ENCODE data around the gene DOCK4.

Gene DOCK4

DNA sequence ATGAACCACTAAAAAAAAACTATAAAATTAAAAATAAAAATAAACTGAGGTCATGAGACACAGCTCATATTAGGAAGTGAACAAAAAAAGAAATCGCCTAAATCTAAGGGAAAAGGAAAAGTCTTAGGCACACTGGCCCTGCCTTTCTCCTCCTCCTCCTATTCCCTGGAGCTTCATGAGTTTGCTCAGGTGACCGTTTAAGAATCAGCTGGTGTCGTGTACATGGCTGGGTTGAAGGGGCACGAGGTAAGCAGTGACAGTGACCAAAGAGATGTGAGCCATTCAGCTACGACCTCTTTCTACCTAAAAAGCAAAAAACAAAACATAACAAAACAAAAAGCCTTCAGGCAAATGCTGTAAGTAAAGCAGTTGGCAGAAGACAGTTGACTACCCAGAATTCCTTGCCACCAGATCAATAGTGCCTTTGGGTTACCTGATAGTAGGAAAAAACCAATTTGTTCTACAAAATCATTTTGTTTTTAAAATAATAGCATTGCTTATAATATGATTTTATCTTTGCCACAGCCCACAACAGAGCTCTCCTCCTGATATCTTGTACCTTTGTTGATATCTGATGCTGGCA, 135.4 kb downstream of the DOCK4 start:
- DNase-seq = no peak

DNA sequence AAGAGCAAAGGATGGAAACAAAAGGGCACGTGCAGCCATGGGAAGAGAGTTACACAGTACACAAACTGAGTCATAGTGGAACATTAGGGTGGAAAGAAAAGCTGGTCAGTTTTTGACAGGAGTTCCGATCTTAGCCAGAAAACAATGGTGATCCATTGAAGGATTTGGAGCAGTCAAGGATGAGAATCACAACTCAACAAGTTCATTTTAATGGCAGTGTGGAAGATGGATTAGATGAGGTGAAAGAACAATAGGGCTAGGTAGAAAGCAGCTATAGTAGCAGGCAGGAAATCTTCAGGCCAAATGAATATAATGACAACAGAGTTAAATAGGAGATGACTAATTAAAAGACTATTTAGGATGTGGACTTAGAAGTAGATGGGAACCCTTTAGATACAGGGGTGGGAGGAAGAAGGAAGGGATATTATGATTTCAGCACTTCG, 136.3 kb downstream of the DOCK4 start:
- DNase-seq = no peak

DNA sequence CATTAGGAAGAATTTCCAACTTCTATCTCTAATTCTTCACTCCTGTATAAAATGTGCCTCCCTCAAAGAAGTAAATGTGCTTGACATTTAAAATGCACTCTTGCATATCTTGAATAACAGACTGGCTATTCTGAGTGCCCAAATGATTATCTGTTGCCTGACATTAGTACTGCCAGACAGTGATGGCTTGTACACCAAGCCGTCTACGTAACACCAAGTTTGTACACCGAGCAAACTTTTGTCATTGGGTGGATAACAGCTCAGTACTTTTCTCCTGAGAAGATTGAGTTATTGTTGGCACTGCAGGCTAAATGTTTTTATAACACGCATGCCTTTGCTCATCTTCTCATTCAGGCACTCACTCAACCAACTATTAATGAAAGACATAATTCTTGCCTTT, 137.2 kb downstream of the DOCK4 start:
- DNase-seq = no peak

DNA sequence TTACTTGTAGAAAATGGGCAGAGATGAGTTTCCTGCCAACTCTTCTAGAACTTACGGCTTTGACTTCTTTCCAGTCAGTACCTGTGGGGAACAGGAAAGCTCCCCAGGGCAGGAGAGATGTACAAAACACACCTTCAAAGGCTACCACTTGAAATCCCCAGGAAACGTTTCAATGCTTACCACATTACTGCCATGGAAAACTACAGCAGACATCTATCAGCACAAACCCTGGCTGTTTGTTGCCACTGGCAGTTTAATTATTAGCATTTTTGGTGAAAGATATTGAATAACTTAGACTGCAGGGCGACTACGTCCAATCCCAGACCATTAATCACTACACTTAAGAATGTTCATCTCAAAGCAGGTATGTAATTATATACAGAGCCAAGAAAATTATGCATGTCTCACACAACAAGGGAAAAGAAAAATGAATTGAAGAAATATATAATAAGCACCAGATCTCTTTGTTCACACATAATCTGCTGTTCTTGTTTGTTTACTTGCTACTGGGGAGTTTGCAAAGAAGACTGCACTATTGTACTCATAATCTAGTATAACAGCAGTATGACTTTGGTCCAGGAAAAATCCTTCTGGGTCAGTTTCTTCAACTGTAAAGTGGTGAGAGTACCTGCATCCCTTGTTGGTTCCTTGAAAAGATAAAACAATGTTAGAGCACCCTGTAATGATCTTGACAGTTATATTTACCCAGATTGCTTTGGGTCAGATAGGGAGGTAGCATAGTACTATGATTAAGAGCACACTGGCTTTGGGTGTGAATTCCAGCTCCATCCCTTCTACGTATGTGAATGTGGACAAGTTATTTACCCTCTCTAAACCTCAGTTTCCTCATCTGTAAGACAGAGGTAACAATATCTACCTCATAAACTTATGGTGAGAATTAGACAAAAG, 138.3 kb downstream of the DOCK4 start:
- DNase-seq = no peak

DNA sequence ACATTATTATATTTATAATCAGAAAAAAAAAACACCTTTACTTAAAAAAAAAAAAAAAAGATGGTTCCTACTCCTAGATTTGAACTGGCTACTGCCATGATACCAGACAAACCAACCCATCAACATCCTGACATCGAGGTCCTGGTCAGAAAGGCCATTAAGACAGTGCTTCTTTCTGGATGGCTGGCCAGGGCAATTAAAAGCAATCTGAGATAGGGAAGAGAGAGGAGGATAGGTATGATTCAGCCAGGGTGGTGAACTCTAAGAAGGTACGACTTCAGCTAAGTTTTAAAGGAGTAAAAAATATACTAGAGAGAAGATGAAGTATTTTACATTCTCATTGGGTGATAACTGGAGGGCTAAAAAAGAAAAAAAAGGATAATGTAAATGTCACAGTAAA, 139.0 kb downstream of the DOCK4 start:
- no peak for DNase-seq

DNA sequence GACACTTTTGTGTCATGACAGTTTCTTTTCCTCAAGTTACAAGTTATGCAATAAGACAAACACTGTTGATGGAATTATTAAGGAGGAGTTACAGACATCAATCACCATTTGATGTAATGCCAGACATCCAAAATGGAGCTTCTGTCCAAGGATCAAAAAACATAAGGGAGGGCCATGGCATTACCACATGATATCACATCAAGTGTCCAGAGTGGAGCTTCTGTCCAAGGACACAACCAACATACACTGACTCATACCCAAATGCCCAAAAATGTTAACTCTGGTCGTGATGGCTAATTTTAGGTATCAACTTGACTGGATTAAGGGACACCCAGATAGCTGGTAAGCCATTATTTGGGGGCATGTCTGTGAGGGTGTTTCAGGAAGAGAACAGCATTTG, 140.4 kb downstream of the DOCK4 start:
- no peak for DNase-seq

DNA sequence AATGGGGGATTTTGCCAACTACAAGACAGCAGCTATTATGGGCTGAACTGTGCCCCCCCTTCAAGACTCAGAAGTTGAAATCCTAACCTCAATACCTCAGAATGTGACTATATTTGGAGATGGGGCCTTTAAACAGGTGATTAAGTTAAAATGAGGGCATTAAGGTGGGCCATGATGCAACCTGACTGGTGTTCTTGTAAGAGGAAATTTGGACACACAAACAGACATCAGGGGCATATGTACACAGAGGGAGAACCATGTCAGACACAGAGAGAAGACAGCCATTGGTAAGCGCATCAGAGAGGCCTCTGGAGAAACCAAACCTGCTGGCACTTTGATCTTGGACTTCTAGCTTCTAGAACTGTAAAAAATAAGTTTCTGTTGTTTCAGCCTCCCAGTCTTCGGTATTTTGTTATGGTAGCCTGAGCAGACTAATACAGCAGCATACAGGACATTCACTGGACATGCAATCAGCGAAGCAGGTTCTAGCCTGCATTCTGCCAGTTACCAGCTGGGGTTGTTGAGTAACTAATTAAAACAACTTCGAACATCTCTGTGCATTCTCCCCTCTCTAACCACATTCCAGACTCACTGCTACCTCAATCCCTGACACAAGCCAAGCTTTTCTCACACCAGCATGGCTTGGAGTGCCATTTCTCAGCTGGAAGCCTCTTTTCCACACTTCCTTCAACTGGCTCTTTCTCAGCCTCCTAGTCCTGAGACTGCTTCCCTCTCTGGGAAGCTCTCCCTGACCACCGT, 141.4 kb downstream of the DOCK4 start:
- DNase-seq = no peak

DNA sequence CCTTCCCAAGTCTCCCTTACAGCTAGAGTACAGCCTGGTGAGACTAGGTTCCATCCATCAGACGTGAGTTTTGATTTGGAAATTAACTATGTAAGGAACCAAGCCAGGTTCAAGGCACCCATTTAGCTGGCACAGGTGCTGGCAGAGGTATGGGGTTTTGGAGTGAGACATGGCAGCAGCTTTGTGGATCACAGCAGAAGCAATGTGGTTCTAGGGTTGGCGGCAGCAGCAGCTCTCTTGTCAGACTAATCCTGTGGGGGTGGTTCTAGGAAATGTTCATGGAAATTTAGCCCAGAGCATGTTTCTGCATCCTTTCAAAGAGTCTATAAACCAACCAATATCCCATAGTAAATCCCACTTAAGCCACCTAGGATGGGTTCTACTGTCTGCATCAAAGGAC, 142.2 kb downstream of the DOCK4 start:
- no peak for DNase-seq

DNA sequence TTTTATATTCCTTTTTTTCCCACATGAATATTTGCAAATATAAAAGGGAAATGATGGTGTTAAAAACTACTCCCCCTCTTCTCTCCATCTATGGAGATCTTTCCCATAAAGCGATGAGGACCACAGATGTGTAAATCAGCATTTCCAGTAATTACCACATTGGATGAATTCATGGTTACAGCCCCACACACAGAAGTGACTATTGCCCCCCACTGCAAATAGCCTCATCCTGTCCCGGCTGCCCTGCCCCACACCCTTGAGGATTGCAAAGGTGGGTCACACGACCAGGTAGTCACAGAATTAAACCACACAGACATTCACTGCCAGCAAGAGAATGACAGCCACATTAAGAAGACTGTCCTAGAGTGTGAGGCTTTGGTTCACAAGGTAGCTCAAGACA, 145.1 kb downstream of the DOCK4 start:
- DNase-seq = no peak

DNA sequence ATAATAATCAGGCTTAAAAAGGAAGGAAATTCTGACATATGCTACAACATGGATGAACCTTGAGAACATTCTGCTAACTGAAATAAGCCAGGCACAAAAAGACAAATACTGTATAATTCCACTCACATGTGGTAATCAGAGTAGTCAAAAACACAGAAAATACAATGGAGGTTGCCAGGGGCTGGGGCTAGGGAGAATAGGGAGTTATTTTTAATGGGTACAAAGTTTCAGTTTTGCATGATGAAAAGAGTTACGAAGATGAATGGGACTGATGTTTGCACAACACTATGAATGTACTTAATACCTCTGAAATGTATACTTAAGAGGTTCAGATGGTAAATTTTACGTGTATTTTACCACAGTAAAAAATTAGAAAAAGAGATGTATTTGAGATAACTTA, 145.6 kb downstream of the DOCK4 start:
- DNase-seq = no peak

DNA sequence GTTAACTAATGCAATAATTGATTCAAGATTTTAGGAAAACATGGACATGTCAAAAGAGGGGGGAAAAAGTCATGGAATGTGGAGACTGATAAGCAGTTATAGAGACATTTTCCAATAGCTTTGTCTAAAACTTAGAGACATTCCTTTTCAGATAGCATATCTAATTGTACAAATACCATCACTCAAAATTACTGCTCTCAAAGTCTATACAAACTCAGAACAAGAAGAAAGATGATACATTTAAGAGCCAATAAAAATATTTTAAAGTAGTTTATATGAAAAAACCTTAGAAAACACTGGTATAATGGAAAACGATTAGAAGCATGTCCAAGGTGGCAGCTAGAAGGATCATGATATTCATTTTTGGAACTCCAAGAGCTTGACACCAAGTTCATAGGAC, 146.5 kb downstream of the DOCK4 start:
- DNase-seq = no peak

DNA sequence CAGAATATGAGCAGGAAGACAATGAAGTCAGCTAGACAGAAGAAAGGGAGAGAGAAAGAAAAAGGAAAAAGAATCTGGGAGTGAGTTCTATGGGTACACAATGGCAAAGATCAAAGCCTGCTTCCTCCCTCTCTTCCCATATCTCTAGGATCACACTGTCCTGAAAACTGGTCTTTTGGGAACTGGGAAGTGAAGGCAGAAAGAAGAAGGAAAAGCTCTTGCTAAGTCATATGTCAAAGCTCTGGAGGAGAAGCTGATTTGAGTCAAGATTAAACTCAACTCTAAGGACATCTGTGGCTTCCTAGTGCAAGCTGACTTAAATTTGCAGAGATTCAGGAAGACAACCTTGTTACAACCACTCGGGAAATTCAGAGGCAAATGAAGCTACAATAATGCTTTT, 147.5 kb downstream of the DOCK4 start:
- no peak for DNase-seq

DNA sequence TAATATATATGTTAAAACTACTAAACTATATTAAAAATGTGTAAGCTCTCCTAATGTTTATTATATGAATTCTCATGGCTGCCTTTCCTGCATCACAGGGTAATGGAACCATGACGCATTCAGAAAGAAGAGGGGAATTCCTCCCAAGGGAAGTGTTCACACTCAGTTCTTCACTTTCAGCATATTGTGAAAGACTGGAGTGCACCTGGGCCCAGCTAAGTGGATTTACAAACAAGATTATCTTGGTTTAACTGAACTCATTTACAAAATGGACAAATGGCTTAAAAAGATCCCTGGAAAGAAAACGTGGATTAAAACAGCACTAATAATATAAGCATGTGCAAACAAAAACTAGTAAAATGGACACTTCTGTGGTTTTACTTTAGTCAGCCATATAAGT, 149.8 kb downstream of the DOCK4 start:
- DNase-seq = no peak

DNA sequence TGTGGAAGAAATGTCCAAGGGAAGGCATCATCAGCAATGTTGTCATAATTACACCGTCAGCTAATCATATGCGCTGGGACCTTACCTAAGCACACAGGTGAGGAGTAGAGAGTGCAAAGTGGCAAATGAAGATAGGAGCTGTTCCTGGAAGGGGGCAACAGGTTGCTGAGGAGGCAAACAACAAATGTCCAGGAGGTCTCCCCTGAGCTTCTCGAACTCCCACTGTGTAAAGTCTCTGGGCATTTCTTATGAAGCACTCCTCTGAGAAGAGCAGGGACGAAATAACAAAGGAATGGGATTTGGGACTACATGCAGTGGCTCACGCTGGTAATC, 152.5 kb downstream of the DOCK4 start:
- no peak for DNase-seq

DNA sequence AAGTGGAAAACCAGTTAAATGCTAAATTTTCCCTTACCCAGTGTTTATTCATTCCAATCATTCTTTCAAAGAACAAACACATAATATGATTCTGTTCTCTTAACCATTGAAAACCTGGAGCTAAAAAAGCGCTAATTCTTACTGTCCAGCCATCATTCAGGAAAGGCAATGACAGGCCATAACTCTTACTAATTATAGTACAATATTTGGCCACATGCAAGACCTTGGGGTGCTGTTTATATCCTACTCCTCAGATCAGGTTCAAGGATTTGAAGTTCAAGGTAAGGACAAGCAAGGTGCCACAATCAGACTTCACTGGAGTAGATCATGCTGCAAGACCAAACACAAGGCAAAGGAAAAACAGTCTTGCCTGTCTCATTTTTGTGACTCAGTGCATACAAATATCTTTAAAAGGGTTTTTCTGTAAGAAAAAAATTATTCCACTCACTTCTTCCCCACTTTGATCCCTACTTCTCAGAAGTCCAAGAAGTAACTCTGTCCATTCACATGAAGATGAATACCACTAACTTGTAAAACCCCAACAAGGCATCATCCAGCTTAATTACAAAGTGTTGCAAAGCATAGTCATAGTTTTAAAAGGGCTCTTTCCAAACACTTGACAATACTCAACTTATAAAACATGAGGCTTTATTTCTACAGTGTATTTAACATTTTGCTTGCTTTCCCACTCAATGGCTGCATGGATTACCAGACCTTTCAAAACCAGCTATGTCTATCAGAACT, 153.0 kb downstream of the DOCK4 start:
- no peak for DNase-seq

DNA sequence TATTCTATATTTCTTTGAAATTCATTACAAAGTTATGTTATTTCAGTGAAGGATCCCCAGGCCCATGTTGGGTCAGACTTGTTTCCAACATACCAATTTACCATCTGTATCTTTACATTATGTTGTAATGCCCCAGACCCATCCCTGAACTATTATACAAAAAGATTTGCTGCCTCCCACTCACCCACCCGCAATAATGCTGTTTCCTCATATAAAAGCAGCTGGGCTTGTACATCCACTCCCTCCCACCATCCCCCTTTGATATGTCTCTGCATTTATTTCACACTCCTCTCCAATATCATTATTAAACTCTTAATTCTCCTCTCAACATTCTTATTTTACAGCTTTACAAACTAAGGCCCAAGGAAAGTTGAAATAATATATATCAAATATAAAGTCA, 153.7 kb downstream of the DOCK4 start:
- DNase-seq = no peak

DNA sequence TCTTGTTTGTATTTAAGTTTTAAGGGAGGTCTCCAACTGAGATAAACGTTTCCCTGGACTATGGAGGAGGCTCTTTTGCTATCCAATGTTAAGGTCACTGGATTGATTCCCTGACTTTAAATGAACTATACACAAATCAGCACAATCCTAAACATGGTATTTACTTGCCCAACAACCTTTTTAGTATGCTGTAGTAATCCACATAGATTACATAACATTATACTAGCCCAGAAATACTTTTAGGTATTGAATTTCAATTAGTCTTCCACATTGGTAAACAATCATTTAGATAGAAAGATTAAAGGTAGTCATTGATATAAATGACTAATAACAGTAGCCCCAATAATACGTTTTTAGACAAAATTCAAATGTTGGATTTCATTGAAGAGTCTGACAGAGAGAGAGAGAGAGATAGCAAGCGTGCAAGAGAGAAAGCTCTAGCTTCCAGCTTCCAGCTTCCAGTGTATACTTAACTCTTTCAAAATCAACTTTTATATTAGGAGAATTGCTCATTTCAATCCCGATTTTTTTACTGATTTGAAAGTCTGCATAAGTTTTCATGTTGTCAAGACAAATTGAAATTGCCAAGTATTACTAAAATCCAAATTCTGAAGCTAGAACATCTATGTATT, 155.8 kb downstream of the DOCK4 start:
- no peak for DNase-seq

DNA sequence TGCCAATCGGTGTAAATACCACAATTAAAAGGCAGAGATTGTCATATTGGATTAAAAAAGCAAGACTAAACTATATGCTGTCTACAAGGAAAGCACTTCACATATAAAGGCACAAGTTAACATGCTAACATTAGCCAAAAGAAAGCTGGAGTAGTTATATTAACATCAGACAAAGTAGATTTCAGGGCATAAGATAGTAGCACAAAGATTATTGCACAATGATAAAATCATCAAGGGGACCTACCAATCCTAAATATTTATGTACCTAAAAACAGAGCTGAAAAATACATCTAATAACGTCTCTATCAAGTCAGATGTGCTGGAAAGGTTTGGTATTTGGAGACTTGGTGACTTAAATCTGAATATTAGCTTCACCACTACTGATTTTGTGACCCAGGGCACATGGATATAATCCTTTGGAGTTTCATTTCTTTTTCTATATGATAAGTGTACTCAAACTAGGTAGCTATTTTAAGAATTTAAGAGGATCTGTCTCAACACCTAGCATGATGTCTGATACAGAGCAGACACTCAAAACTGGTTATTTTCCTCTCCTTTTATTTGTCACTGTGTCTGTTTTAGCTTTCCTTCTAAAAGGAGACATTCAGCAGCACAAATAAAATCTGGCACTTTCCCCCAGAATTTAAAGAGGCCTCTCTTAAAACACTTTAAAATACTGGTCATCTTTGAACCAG, 156.5 kb downstream of the DOCK4 start:
- no peak for DNase-seq

DNA sequence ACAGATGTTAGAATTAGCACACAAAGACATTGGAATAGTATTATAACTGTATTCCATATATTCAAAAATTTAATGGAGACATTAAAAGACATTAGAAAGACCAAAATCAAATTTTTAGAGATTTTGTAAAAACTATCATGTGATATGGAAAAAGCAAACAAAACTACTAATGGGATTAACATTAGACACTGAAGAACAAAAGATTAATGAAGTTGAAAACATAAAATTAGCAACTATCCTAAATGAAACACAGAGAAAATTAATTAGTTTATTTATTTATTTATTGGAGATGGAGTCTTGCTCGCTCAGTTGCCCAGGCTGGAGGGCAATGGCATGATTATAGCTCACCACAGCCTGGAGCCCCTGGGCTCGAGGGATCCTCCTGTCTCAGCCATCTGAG, 158.8 kb downstream of the DOCK4 start:
- DNase-seq = no peak

DNA sequence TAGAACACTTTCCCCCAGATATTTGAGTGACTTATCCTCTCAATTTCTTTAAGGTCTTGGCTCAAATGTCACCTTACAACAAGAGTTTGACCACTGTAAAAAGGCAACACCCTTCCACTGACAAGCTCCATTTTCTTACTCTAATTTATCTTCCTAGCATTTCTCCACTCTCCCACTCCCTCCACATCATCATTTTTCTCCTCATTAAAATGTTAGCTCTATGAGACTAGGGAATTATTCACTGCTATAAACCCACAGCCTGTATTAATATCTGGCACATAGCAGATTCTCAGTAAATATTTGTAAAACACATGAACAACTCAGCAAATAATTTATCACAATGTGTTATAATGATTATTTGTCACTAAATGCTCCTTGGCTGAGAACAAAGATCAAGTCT, 161.0 kb downstream of the DOCK4 start:
- DNase-seq = no peak

DNA sequence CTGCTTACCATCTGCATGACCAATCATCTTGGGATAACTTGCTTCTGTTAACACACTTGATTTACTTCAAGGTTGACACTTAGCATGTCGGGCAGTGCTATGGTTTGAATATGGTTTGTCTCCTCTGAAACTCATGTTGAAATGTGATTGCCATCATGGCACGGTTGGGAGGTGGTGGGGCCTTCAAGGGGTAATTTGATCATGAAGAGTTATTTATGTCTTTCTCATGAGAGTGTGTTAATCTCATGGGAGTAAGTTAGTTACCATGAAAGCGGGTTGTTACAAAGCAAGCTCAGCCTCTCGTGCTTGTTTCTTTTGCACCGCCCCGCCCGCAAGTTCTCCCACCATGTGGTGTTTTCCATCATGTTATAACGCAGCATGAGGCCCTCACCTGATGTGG, 163.6 kb downstream of the DOCK4 start:
- DNase-seq = no peak

DNA sequence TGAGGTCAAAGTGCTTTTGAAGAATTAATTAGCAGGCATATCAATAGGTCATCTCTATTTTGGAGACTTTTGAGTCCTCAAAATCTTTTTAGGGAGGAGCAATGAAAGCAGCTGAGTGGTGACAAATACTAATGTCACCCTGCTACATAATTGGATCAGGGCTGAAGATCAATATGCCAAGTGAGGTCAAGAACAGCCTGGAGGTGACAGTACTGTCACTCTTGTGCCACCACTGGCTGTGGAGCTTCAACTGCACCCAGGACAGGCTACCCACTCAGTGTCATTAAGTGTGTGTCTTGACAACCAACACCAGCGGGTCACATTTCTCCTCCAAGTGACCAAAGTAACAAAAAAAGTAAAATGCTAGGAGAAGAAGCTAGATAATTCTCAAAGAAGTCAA, 167.8 kb downstream of the DOCK4 start:
- no peak for DNase-seq
